Activated CD4-positive, alpha-beta T cell treated with anti-CD3 and anti-CD28 coated beads for 36 hours (primary cell): ENCODE data around the gene P2RX2. TPM values are rescaled to one million over a fixed set of nuclear protein-coding genes. Genes with fewer than 3 reads are reported as not detected.

ENCODE experiments used
- ATAC-seq: fragments of 200-7000 bp; cut with Tn5 transposase; one replicate; pipeline ENCODE4 v1.10.0; 2021; ENCODE audit warnings: mild to moderate bottlenecking, moderate library complexity
- CTCF ChIA-PET: fragments of 350-600 bp; sonication (Branson Sonifier 250); formaldehyde crosslinking; loops from one replicate; lab custom pipeline; 2021; ENCODE audit warnings: antibody characterized with exemption; lab: Charles Lee
- POLR2A ChIA-PET: fragments of 350-600 bp; sonication (Branson Sonifier 250); formaldehyde crosslinking; loops from one replicate; lab custom pipeline; 2021; ENCODE audit warnings: antibody characterized with exemption, inconsistent platforms; lab: Charles Lee
- DNase-seq: peaks from one replicate; pipeline ENCODE4 v3.0.0-alpha.2; 2020
- H3K27ac Mint-ChIP-seq: one replicate; pipeline ENCODE4 v1.8.0; 2021; ENCODE audit warnings: mixed read lengths
- H3K27me3 Mint-ChIP-seq: one replicate; pipeline ENCODE4 v1.8.0; 2021; ENCODE audit warnings: mixed read lengths
- H3K36me3 Mint-ChIP-seq: one replicate; pipeline ENCODE4 v1.8.0; 2021; ENCODE audit warnings: low read depth, mixed read lengths
- H3K4me1 Mint-ChIP-seq: one replicate; pipeline ENCODE4 v1.8.0; 2021; ENCODE audit warnings: mixed read lengths
- H3K4me3 Mint-ChIP-seq: one replicate; pipeline ENCODE4 v1.8.0; 2021; ENCODE audit warnings: mild to moderate bottlenecking, moderate library complexity, mixed read lengths
- H3K9me3 Mint-ChIP-seq: one replicate; pipeline ENCODE4 v1.8.0; 2021; ENCODE audit warnings: low read depth, mixed read lengths
- intact Hi-C, 2 experiments: fragments of 100-400 bp; cut with DNase I in 1 of 2; cut with micrococcal nuclease in 1 of 2; formaldehyde crosslinking; loops; one replicate each; pipeline versions ENCODE4 v1.14.2 to v1.15.1; 2022 to 2024; cut with DNase I, micrococcal nuclease
- total RNA-seq, 2 experiments: library from RNA; stranded (reverse); gene quantifications; one replicate each; pipeline ENCODE4 v1.2.3, GENCODE V29; 2021

Gene P2RX2
- total RNA-seq, 2 experiments from 2014 or later: not detected

DNA sequence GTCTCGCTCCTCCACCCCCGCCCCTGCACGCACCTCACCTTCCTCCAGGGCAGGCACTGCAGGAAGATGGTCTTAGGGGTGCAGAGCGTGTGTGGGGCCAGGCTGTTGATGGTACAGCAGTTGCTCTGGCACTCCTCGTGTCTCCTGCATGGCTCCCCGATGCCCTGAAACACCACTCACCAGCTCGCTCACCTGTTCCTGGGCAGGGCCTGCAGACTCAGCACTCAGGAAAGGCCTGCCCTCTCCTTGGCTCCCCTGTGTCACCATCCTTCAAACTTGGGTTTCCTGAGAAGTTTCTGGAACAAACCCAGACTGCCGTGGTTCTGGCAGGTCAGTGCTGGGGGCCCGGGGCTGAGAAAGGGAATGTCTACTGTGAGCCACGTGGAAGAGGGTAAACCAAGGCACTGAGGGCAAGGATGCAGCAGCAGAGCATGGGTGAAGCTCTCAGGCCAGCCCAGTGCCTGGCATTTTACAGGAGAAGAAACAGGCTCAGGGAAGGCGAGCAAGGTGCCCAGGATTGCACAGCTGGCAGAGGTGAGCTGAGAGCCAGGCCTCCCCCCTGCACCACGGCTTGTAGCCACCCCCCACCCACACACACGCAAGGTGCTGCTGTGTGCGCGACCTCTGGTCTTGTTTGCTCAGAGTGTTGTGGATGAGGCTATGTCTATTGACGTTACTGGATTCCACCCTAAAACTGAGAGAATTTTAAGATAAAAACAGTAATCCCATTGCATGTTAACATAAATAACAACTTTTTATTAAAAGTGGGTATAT, 13.7 kb upstream of the P2RX2 start:
- H3K27ac Mint-ChIP-seq: no peak overlapping the region
- no peak overlapping the region for H3K4me3 Mint-ChIP-seq
- ChIA-PET CTCF (no interaction called here), POLR2A (no interaction called here)
- H3K27me3 Mint-ChIP-seq: peaks cover 47% of the 10 kb centered on the region
- intact Hi-C loops: no loop called here
- peaks cover 3% of the 10 kb centered on the region for H3K4me1 Mint-ChIP-seq
- DNase-seq (no peak), ATAC-seq (no peak)
- H3K9me3 Mint-ChIP-seq: no peaks in the 10 kb centered on the region
- H3K36me3 Mint-ChIP-seq: no peaks in the 10 kb centered on the region

DNA sequence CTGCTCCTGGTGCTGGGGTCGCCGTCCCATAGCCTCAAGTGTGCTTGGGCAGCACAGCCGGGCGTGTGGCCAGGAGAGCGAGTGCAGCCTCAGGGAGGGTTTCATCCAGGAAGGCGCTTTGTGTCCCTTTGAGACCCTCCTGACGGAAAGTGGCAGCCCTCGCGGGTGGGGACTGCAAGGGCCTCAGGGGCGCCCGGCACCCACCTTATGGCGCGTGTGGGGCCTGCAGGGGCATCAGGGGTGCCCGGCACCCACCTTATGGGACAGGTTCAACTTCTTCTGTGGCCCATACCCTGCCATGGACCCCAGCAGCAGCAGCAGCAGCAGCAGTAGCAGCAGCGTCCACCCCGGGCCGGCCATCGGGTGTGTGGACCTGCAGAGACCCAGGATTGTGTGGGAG, 12.7 kb upstream of the P2RX2 start:
- no peak for ATAC-seq
- H3K4me3 Mint-ChIP-seq: no peak overlapping the region
- H3K27ac Mint-ChIP-seq: no peak overlapping the region
- ChIA-PET POLR2A (no interaction called here), CTCF (no interaction called here)
- no peak for DNase-seq
- peaks cover 6% of the 10 kb centered on the region for H3K4me1 Mint-ChIP-seq
- intact Hi-C loops: no loop called here
- H3K9me3 Mint-ChIP-seq: no peaks in the 10 kb centered on the region
- H3K36me3 Mint-ChIP-seq: no peaks in the 10 kb centered on the region
- peaks cover 52% of the 10 kb centered on the region for H3K27me3 Mint-ChIP-seq

- ChIA-PET CTCF (interaction anchor here (0.8 kb wide), 2 partner anchors 8 to 191 kb away, joined by 3 read pairs; no protein-coding TSS in a partner anchor), POLR2A (no interaction called here)
- peaks cover 5% of the 10 kb centered on the region for H3K4me1 Mint-ChIP-seq
- intact Hi-C loops: no loop called here
- no peak for DNase-seq
- ATAC-seq: no peak
- no peaks in the 10 kb centered on the region for H3K36me3 Mint-ChIP-seq
- H3K4me3 Mint-ChIP-seq: no peak overlapping the region
- H3K27me3 Mint-ChIP-seq: peaks cover 49% of the 10 kb centered on the region
- no peak overlapping the region for H3K27ac Mint-ChIP-seq
- no peaks in the 10 kb centered on the region for H3K9me3 Mint-ChIP-seq
Measured at GRCh38 chr12:132606466-132606865, 12.1 kb upstream of the P2RX2 start.

- H3K4me3 Mint-ChIP-seq: no peak overlapping the region
- DNase-seq (no peak), ATAC-seq (no peak)
- no peak overlapping the region for H3K27ac Mint-ChIP-seq
- POLR2A ChIA-PET: no interaction called here
- peaks cover 5% of the 10 kb centered on the region for H3K4me1 Mint-ChIP-seq
- CTCF ChIA-PET: interaction anchor here (0.8 kb wide), 2 partner anchors 8 to 192 kb away, joined by 3 read pairs; no protein-coding TSS in a partner anchor
- no peaks in the 10 kb centered on the region for H3K36me3 Mint-ChIP-seq
- intact Hi-C loops: no loop called here
- H3K27me3 Mint-ChIP-seq: peaks cover 46% of the 10 kb centered on the region
- H3K9me3 Mint-ChIP-seq: no peaks in the 10 kb centered on the region
Measured at GRCh38 chr12:132606927-132607326, 11.6 kb upstream of the P2RX2 start.

DNA sequence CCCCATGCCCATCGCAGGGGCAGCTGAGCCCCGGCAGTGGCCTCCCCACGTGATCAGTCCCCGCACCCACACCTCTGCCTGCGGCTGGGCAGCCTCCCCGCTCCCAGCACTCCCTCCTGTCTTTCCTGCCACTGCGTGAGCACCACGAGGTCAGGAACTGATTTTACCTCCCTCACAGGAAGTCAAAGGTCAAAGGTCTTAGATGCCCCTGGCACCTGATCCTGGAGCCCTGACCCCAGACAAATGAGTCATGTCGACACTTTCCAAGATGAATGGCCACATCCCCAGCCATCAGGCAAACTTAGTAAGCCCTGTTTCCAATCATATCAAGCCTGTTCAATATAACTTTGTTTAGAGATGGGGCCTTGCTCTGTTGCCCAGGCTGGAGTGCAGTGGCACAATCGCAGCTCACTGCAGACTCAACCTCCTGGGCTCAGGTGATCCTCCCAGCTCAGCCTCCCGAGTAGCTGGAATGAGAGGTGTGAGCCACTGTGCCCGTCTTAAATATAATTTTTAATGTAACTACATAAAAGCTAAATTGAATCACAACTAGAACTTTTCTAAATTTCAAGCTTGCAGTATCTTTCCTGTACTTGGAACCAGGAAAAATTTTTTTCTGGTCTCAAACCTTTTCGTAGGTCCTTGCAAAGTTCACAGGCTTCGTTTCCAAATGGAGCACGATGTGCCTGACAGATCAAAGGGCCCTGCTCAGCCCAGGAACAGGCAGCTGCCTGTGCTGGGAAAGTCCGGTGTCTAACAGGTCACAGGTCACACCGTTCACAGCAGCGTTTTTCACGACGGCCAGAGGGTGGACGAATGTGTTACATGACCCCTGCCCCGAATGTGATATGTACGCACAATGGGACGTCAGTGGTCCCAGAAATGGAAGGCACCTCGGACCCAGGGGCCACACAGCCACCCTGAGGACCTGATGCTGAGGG, 10.1 kb upstream of the P2RX2 start:
- ATAC-seq: peak; percentile 42
- CTCF ChIA-PET: interaction anchor here (1.7 to 2.1 kb wide), 2 partner anchors 9 to 192 kb away, joined by 8 to 10 read pairs; no protein-coding TSS in a partner anchor
- peaks cover 38% of the 10 kb centered on the region for H3K27me3 Mint-ChIP-seq

DNA sequence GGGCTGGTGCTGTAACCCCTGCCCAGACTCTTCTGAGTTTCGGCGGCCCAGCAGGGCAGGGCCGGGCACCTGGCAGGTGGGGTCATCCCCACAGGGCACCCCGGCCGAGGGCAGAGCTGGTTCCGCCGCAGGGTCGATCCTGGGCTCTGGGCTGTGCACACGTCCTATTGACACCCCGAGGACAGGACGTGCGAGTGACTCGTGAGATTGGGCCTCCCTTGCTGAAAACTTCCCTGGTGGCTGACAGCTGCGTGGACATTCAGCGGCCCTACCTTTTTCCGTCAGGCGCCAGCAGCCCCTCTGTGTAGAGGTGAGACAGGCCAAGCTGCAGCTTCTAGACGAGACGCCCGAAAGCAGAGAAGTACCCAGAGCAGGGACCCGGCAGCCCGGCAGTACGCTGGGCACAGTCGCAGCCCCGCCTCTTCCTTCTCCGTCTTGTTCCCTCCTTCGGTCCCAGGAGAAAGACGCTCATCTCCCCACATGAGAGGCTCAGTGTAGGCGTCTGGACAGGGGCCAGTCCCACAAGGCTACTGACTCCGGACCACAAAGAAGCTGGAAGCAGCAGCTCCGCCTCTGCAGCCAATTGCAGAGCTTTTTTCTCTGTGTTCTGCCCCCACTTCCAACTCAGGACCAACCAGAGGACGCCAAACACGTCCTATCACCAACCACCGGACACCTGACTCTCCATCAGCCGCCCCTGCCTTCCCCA, 8.4 kb upstream of the P2RX2 start, which contains the start of gene LRCOL1:
LRCOL1 (minus strand) TSS at position 532 of the 709 bp plus-strand sequence. CDS start 4,331 bp downstream, outside the sequence.
- ChIA-PET CTCF (interaction anchor here (0.6 to 2.1 kb wide), 7 partner anchors 11 to 457 kb away, joined by 3 to 10 read pairs (median 3); no protein-coding TSS in a partner anchor), POLR2A (interaction anchor here (0.6 kb wide), 1 partner anchor 44 kb away, joined by 3 read pairs; no protein-coding TSS in a partner anchor)
- intact Hi-C loops: no loop called here
- Mint-ChIP-seq H3K27ac (no peak within 1 kb of the TSS), H3K9me3 (no peaks in the 10 kb centered on the region), H3K4me1 (peaks cover 8% of the 10 kb centered on the region), H3K36me3 (no peaks in the 10 kb centered on the region), H3K4me3 (no peak within 1 kb of the TSS), H3K27me3 (peaks cover 35% of the 10 kb centered on the region)
- ATAC-seq (no peak), DNase-seq (no peak)

More for the DNA sequence above, 10.1 kb upstream of the P2RX2 start:
- Mint-ChIP-seq H3K36me3 (no peaks in the 10 kb centered on the region), H3K9me3 (no peaks in the 10 kb centered on the region), H3K27ac (no peak overlapping the region), H3K4me3 (no peak overlapping the region), H3K4me1 (peaks cover 5% of the 10 kb centered on the region)
- DNase-seq: no peak
- POLR2A ChIA-PET: interaction anchor here (0.7 kb wide), 1 partner anchor 77 kb away, joined by 3 read pairs; no protein-coding TSS in a partner anchor
- intact Hi-C loops: no loop called here

GRCh38 chr12:132610866-132611602, 7.5 kb upstream of the P2RX2 start:
- no peak for ATAC-seq
- intact Hi-C loops: no loop called here
- H3K4me3 Mint-ChIP-seq: no peak overlapping the region
- ChIA-PET CTCF (interaction anchor here (0.6 to 2.1 kb wide), 7 partner anchors 8 to 184 kb away, joined by 3 to 10 read pairs (median 3); no protein-coding TSS in a partner anchor), POLR2A (no interaction called here)
- peaks cover 8% of the 10 kb centered on the region for H3K4me1 Mint-ChIP-seq
- peaks cover 3% of the 10 kb centered on the region for H3K9me3 Mint-ChIP-seq
- DNase-seq: no peak
- H3K36me3 Mint-ChIP-seq: no peaks in the 10 kb centered on the region
- peaks cover 40% of the 10 kb centered on the region for H3K27me3 Mint-ChIP-seq
- H3K27ac Mint-ChIP-seq: no peak overlapping the region

GRCh38 chr12:132611620-132612019, 7.0 kb upstream of the P2RX2 start:
- Mint-ChIP-seq H3K4me1 (peaks cover 8% of the 10 kb centered on the region), H3K36me3 (no peaks in the 10 kb centered on the region), H3K27me3 (peaks cover 35% of the 10 kb centered on the region), H3K27ac (no peak overlapping the region), H3K9me3 (peaks cover 3% of the 10 kb centered on the region), H3K4me3 (no peak overlapping the region)
- ChIA-PET POLR2A (no interaction called here), CTCF (interaction anchor here (1.0 to 1.2 kb wide), 3 partner anchors 8 to 12 kb away, joined by 3 read pairs; no protein-coding TSS in a partner anchor)
- no peak for DNase-seq
- ATAC-seq: no peak
- intact Hi-C loops: no loop called here

GRCh38 chr12:132614029-132614428, 4.5 kb upstream of the P2RX2 start:
- ChIA-PET POLR2A (no interaction called here), CTCF (interaction anchor here (0.8 to 1.5 kb wide), 9 partner anchors 9 to 522 kb away, joined by 3 to 18 read pairs (median 6); no protein-coding TSS in a partner anchor)
- Mint-ChIP-seq H3K27ac (no peak overlapping the region), H3K9me3 (peaks cover 6% of the 10 kb centered on the region), H3K4me1 (peaks cover 15% of the 10 kb centered on the region), H3K4me3 (no peak overlapping the region), H3K36me3 (peaks cover 6% of the 10 kb centered on the region), H3K27me3 (peaks cover 35% of the 10 kb centered on the region)
- intact Hi-C loops: loop anchor here (2.0 kb wide), 3 partner anchors 13 to 199 kb away; no protein-coding TSS in a partner anchor
- ATAC-seq (no peak), DNase-seq (no peak)
